Breast epithelium (tissue), 4 donors: ENCODE results near the gene SEC22B. TPM values are rescaled to one million over a fixed set of nuclear protein-coding genes. Genes with fewer than 3 reads are reported as not detected.
"Not testable (repeated sequence)": the region's sequence is repeated elsewhere in the genome, so short reads cannot be mapped to it uniquely, and the experiment has no call there.

Source experiments
- DNase-seq, 2 donors: peaks; one replicate each; pipeline ENCODE4 v3.0.0-alpha.2; 2019; ENCODE audit warnings: low spot score in 2 of 2
- H3K27ac ChIP-seq, 2 donors: fragments of 200-600 bp; sonication (generic) in 1 of 2; one replicate each; pipeline ENCODE4 v1.5.1; 2016 to 2019; ENCODE audit warnings: mild to moderate bottlenecking in 1 of 2
- H3K27me3 ChIP-seq, 2 donors: fragments of 200-600 bp; sonication (generic) in 1 of 2; one replicate each; pipeline versions ENCODE4 v1.5.1 to v1.6.0; 2017 to 2019; ENCODE audit warnings: control low read depth in 1 of 2, mild to moderate bottlenecking in 1 of 2
- H3K36me3 ChIP-seq: fragments of 200-600 bp; one replicate; pipeline ENCODE4 v1.5.1; 2019
- H3K4me1 ChIP-seq, 2 donors: fragments of 200-600 bp; sonication (generic); one replicate each; pipeline ENCODE4 v1.5.1; 2016 to 2019; ENCODE audit warnings: control low read depth in 1 of 2
- H3K4me3 ChIP-seq, 3 donors: fragments of 200-600 bp; sonication (generic); 1 replicate in 2 of 3; 2 replicates in 1 of 3; pipeline ENCODE4 v1.5.1; 2016 to 2019; ENCODE audit warnings: mild to moderate bottlenecking in 3 of 3, moderate library complexity in 2 of 3
- H3K9me3 ChIP-seq, 2 donors: fragments of 200-600 bp; sonication (generic) in 1 of 2; one replicate each; pipeline ENCODE4 v1.5.1; 2016 to 2019; ENCODE audit warnings: control low read depth in 1 of 2
- intact Hi-C: fragments of 100-400 bp; cut with DNase I; formaldehyde crosslinking; loops from one replicate; pipeline ENCODE4 v1.15.1; 2023; ENCODE audit warnings: low total_unique reads
- total RNA-seq, 3 donors: library from RNA; depleted of rRNA; stranded (reverse); fragments of >200 nt; gene quantifications; one replicate each; pipeline ENCODE4 v1.1.0, GENCODE V29; 2016

Gene SEC22B
- total RNA-seq, 3 donors from 2014 or later = 29.2 to 37.8 (median 32.3) TPM

- DNase-seq, H3K27ac ChIP-seq, H3K4me3 ChIP-seq, H3K27me3 ChIP-seq, intact Hi-C loops, H3K4me1 ChIP-seq, H3K36me3 ChIP-seq, H3K9me3 ChIP-seq: not testable (repeated sequence)
Observed at GRCh38 chr1:120124628-120125027, 51.7 kb downstream of the SEC22B start.

- H3K9me3 ChIP-seq, H3K27ac ChIP-seq, H3K4me1 ChIP-seq, H3K36me3 ChIP-seq, DNase-seq, intact Hi-C loops, H3K27me3 ChIP-seq, H3K4me3 ChIP-seq: not testable (repeated sequence)
Observed at GRCh38 chr1:120123813-120124510, 52.4 kb downstream of the SEC22B start.

GRCh38 chr1:120122262-120122893, 53.9 kb downstream of the SEC22B start:
- H3K27ac ChIP-seq, H3K4me3 ChIP-seq, H3K36me3 ChIP-seq, intact Hi-C loops, H3K9me3 ChIP-seq, H3K27me3 ChIP-seq, H3K4me1 ChIP-seq, DNase-seq: not testable (repeated sequence)

DNA sequence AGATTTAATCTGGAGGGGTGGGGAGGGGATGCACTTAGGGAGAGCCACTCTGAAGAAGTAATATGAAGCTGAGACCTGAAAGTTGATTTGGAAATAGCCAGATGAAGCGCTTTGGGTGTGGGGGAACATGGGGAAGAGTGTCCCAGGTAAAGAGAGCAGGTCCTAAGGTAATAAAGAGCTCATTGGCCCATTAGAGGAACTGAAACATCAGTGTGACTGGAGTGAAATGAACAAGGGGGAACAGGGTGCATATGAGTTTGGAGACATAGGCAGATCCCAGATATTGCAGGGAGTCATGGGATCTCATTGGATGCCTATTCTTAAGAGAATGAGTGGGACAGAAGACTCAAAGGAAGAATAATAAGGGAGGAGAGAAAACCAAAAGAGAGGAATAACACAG, 54.5 kb downstream of the SEC22B start:
- H3K4me3 ChIP-seq, H3K36me3 ChIP-seq, DNase-seq, intact Hi-C loops, H3K27me3 ChIP-seq, H3K4me1 ChIP-seq, H3K27ac ChIP-seq, H3K9me3 ChIP-seq: not testable (repeated sequence)

DNA sequence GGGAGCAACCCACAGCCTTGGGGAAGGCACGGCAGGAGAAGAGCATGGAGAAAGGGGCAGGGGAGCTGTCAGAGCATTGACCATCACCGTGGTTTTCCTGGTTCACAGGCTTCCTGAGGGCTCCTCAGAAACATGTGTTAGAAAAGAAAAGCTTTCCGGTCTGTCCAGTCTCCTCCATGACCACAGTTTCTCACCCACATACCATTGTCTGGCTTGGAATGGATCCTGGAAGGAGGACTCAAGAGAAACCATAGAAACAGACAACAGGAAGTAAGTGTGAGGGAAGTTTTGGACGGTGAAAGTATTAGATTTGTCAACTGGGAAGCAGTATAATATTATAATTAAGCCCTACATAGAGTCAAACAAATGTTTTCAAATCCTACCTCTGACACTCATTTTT, 55.8 kb downstream of the SEC22B start:
- intact Hi-C loops, DNase-seq, H3K4me3 ChIP-seq, H3K27ac ChIP-seq, H3K9me3 ChIP-seq, H3K4me1 ChIP-seq, H3K36me3 ChIP-seq, H3K27me3 ChIP-seq: not testable (repeated sequence)

GRCh38 chr1:120117371-120118177, 58.7 kb downstream of the SEC22B start:
- H3K27ac ChIP-seq, H3K9me3 ChIP-seq, H3K27me3 ChIP-seq, H3K36me3 ChIP-seq, H3K4me1 ChIP-seq, intact Hi-C loops, H3K4me3 ChIP-seq: not testable (repeated sequence)
- peak in 1 of 2 donors; percentile 40 for DNase-seq

GRCh38 chr1:120116094-120116493, 60.2 kb downstream of the SEC22B start:
- H3K27ac ChIP-seq, intact Hi-C loops, H3K27me3 ChIP-seq, H3K4me1 ChIP-seq, H3K9me3 ChIP-seq, H3K36me3 ChIP-seq, H3K4me3 ChIP-seq, DNase-seq: not testable (repeated sequence)

- H3K4me1 ChIP-seq, intact Hi-C loops, DNase-seq: not testable (repeated sequence)
Observed at GRCh38 chr1:120113134-120113533, 63.2 kb downstream of the SEC22B start.

DNA sequence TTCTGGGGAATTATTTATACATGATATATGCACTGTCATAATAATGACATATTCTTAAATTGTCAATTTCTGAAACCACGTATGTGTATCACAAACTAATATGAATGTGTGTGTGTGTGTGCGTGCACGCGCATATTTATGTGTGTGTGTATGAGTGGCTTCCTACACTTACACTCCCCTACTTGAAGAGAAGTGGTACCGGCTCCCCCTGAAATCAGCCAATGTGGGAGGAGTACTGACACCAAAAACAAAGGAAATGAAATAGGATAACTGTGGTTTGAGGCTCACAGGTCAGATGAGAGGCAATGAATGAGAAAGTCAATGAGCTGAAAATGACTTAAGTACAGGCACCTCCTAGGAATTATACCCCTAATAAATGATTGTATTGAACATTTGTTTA, 64.1 kb downstream of the SEC22B start:
- H3K27me3 ChIP-seq, H3K4me1 ChIP-seq, H3K9me3 ChIP-seq, DNase-seq, H3K36me3 ChIP-seq, H3K27ac ChIP-seq, H3K4me3 ChIP-seq, intact Hi-C loops: not testable (repeated sequence)

More at GRCh38 chr1:120113134-120113533, 63.2 kb downstream of the SEC22B start:
- H3K4me3 ChIP-seq, H3K36me3 ChIP-seq, H3K9me3 ChIP-seq, H3K27ac ChIP-seq, H3K27me3 ChIP-seq: not testable (repeated sequence)

GRCh38 chr1:120111771-120112170, 64.5 kb downstream of the SEC22B start:
- DNase-seq, H3K4me1 ChIP-seq, H3K9me3 ChIP-seq, H3K27me3 ChIP-seq, H3K36me3 ChIP-seq, intact Hi-C loops, H3K4me3 ChIP-seq, H3K27ac ChIP-seq: not testable (repeated sequence)

DNA sequence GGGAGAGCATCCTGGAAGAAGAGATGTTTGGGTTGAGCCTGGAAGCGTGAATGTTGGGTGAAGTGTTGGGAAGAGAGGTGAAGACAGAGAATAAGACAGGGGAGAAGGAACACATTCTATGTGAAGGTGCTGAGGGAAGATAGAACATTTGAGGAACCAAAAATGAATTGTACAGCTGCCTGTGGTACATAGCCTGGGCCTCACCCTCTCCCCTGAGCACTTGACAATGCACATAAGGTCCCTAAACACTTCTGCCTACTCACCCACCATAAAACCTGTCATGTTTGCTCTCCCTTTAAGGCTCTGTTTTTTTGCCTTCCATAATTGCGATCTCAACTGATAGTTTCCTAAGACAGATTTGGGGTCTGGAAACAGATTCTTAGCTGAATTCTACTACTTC, 65.3 kb downstream of the SEC22B start:
- DNase-seq, H3K9me3 ChIP-seq, H3K27me3 ChIP-seq, H3K4me1 ChIP-seq, H3K36me3 ChIP-seq, H3K4me3 ChIP-seq, H3K27ac ChIP-seq, intact Hi-C loops: not testable (repeated sequence)

GRCh38 chr1:120109656-120110055, 66.7 kb downstream of the SEC22B start:
- H3K9me3 ChIP-seq, H3K4me1 ChIP-seq, intact Hi-C loops, H3K36me3 ChIP-seq, DNase-seq, H3K4me3 ChIP-seq, H3K27me3 ChIP-seq, H3K27ac ChIP-seq: not testable (repeated sequence)

GRCh38 chr1:120109180-120109579, 67.1 kb downstream of the SEC22B start:
- H3K27ac ChIP-seq, DNase-seq, H3K4me1 ChIP-seq, H3K4me3 ChIP-seq, H3K27me3 ChIP-seq, H3K9me3 ChIP-seq, H3K36me3 ChIP-seq, intact Hi-C loops: not testable (repeated sequence)
